Kidney epithelial cell (primary cell): ENCODE results near the gene ASIC1. TPM values are rescaled to one million over a fixed set of nuclear protein-coding genes. Genes with fewer than 3 reads are reported as not detected.
A peak's percentile ranks its signal among the peaks of the same experiment; 100 is the strongest.

Experiments used
- DNase-seq: peaks from one replicate; pipeline ENCODE4 v3.0.0-alpha.2; 2010; ENCODE audit warnings: low read depth
- H3K27me3 ChIP-seq: 2 replicates; pipeline ENCODE4 v1.6.0; 2011; ENCODE audit warnings: low read length; ENCODE audit not compliant: control insufficient read depth, insufficient read depth
- H3K36me3 ChIP-seq: 2 replicates; pipeline ENCODE4 v1.5.1; 2011; ENCODE audit warnings: low read length; ENCODE audit not compliant: control insufficient read depth, insufficient read depth
- H3K4me3 ChIP-seq: 2 replicates; pipeline ENCODE4 v1.5.1; 2011; ENCODE audit warnings: low read depth, mild to moderate bottlenecking, control low read depth, low read length
- total RNA-seq: library from RNA; depleted of rRNA; stranded (reverse); fragments of >200 nt; gene quantifications from 2 replicates; pipeline ENCODE4 v1.2.3, GENCODE V29; 2015
- TF ChIP-seq, protein P1 (sequence below): IDR thresholded peaks from 2 replicates; pipeline ENCODE4 v1.5.1; 2011; ENCODE audit warnings: mild to moderate bottlenecking, moderate library complexity, low read length, control low read depth, inconsistent platforms; ENCODE audit not compliant: insufficient read depth, poor library complexity, severe bottlenecking

The ASIC1 gene
- total RNA-seq, 1 donor from 2014 or later = 0.75 TPM

GRCh38 chr12:50097952-50098351, 40.6 kb downstream of the ASIC1 start:
- peaks cover 3% of the 10 kb centered on the region for H3K36me3 ChIP-seq
- H3K27me3 ChIP-seq = no peaks in the 10 kb centered on the region
- DNase-seq = no peak
- TF ChIP-seq, protein P1, sequence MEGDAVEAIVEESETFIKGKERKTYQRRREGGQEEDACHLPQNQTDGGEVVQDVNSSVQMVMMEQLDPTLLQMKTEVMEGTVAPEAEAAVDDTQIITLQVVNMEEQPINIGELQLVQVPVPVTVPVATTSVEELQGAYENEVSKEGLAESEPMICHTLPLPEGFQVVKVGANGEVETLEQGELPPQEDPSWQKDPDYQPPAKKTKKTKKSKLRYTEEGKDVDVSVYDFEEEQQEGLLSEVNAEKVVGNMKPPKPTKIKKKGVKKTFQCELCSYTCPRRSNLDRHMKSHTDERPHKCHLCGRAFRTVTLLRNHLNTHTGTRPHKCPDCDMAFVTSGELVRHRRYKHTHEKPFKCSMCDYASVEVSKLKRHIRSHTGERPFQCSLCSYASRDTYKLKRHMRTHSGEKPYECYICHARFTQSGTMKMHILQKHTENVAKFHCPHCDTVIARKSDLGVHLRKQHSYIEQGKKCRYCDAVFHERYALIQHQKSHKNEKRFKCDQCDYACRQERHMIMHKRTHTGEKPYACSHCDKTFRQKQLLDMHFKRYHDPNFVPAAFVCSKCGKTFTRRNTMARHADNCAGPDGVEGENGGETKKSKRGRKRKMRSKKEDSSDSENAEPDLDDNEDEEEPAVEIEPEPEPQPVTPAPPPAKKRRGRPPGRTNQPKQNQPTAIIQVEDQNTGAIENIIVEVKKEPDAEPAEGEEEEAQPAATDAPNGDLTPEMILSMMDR = no peak
- H3K4me3 ChIP-seq = no peak overlapping the region

DNA sequence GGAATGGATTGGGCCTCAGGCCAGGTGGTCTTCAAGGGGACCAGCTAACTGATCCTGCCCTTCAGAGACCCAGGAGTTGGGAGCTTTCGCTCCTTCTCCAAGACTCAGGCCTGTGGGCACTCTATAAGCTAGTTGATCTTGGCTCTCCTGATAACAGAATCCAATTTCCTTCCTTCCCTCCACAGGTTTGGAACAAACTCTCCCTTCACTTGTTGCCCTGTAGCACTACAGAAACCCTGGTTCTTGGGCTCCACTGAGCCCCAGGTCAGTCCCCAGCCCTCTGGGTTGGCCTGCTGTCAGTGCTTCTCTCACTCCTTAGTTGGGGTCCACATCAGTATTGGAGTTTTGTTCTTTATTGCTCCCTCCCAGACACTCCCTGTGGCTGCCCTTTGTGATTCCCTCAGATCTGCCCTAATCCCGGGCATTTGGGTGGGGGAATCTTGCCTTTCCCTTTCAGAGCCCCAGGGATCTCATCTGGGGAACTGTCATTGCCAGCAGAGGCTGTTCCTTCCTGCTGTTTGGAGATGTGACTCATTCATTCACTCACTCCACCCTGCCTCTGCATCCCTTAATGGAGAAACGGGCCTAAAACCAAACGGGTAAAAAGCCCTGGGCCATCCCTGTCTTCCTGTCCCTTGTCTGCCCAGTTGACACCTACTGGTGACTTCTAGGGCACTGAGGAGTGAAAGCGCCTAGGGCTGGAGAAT, 42.1 kb downstream of the ASIC1 start:
- H3K27me3 ChIP-seq = peaks cover under 1% of the 10 kb centered on the region
- TF ChIP-seq, protein P1 = no peak
- DNase-seq = no peak
- H3K36me3 ChIP-seq = peaks cover 3% of the 10 kb centered on the region
- no peak overlapping the region for H3K4me3 ChIP-seq

DNA sequence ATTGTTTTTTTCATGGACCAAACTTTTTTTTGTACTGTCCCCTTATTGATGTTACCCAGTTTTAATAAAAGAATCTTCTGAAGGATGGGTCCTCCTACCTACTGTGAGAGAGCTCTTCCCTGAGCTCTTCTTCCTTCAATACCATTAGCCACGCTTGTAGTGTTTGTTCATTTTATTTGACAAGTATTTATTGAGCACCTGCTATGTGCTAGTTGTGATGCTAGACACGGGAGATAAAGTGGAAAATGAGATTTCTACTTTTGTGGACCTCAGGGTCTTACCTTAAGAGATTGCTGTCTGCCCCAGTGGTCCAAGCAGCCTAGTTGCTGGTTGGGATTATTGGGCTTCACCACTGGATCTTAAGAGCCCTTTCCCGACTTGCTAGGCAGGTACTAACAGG, 43.2 kb downstream of the ASIC1 start:
- Histone ChIP-seq H3K36me3 (peaks cover 3% of the 10 kb centered on the region), H3K4me3 (no peak overlapping the region), H3K27me3 (peaks cover 3% of the 10 kb centered on the region)
- DNase-seq = no peak
- TF ChIP-seq, protein P1 = no peak

DNA sequence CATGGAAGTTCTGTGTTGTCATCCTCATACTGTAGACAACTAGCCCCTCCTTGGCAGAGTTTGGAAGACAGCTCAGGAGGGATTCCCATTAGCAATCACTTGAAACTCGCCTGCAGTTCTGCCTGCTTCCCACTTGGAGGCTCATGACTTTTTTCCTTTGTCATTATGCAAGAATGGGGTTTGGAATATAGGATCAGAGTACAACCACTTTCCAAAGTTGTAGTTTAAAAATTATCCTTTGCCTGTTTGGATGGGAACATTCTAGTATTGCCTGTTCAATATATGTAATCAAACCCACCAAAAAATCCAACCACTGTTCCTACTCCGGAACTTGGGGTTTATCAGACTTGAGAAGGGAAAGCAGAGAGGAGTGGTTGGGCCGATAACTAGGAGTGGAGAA, 44.3 kb downstream of the ASIC1 start:
- H3K36me3 ChIP-seq = peaks cover 3% of the 10 kb centered on the region
- peaks cover 3% of the 10 kb centered on the region for H3K27me3 ChIP-seq
- no peak overlapping the region for H3K4me3 ChIP-seq
- TF ChIP-seq, protein P1 = peak; percentile 46
- DNase-seq = no peak

GRCh38 chr12:50102131-50102531, 44.7 kb downstream of the ASIC1 start:
- TF ChIP-seq, protein P1 = no peak
- Histone ChIP-seq H3K4me3 (no peak overlapping the region), H3K27me3 (peaks cover 3% of the 10 kb centered on the region), H3K36me3 (peaks cover 3% of the 10 kb centered on the region)
- DNase-seq = no peak

DNA sequence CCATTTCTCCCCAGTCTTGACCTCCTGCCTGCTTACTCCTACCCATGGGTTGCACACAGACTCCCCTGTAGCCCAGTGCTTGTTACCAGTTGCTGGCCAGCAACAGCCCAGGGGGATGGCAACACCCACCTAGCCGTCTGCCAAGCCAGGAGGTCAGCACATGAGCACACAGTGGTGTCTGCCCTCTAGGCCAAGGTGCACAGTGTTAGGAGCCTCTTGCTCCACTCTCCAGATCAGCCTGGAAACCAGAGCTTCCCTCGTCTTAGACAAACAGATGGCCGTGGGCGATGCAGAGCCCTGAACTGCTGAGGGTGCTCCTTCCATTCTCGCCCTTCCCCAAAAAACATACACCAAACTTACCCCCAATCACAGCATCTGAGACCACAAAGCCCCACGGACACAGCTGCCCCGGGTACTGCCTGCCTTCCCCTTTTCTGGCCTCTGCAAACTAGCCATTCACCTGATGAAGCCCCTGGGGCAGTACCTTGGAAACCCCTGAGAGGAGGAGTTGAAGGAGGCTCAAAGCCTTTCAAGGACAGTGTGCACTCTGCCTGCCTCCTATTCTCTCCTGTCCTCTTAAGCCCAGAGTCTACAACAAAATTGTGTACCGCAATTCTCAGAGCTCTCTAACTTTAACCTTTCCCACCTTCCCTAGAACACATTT, 45.4 kb downstream of the ASIC1 start:
- Histone ChIP-seq H3K4me3 (no peak overlapping the region), H3K27me3 (peaks cover 3% of the 10 kb centered on the region), H3K36me3 (peaks cover 3% of the 10 kb centered on the region)
- DNase-seq = no peak
- TF ChIP-seq, protein P1 = no peak
